HG02973 (cell line): ENCODE results near the gene MTUS2.
"Not testable (repeated sequence)": the region's sequence is repeated elsewhere in the genome, so short reads cannot be mapped to it uniquely, and the experiment has no call there.

Experiments used
- ATAC-seq: cut with Tn5 transposase; IDR thresholded peaks from one replicate; pipeline ENCODE4 v1.9.1; 2021; ENCODE audit warnings: moderate library complexity; ENCODE audit not compliant: unreplicated experiment

Gene MTUS2

DNA sequence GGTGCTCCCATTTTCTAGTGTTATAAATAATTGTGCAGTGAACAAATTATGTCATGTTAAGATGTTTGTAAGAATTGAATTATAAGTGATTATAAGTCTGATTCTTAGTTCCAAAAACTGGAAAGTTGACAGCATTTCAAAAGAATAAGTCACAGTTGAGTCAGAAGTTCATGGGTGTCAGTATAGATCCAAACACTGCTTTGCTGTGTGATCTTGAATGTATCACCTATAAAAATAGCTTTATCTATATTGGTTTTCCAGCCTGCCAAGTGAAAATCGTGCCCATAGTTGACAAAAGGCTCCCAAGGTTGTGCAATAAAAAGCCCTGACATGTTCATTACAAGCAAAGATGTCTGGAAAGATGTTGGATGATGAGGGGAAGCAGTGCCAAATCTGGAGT is 336.0 kb downstream of the MTUS2 start:
- no peak for ATAC-seq

- no peak for ATAC-seq
Measured at GRCh38 chr13:29159871-29160270, 339.7 kb downstream of the MTUS2 start.

GRCh38 chr13:29160862-29161261 is 340.7 kb downstream of the MTUS2 start:
- ATAC-seq = no peak

DNA sequence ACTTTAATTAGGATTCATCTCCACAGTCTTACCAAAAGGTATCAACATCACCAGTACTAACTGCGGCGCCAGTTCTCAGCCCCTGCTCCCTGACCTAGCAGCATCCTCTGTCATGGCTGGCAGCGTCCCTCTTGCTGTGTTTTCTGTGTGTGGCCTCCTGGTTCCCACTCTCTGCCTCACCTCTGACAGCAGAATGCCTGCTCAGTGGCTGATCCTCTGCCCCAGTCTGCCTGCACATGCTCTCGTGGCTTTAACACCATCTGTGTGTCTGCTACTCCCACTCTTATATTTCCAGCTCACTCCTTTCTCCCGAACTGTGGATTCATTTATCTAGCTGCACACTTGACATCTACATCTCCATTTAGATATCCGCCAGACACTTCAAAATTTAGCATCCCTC is 341.5 kb downstream of the MTUS2 start:
- no peak for ATAC-seq

DNA sequence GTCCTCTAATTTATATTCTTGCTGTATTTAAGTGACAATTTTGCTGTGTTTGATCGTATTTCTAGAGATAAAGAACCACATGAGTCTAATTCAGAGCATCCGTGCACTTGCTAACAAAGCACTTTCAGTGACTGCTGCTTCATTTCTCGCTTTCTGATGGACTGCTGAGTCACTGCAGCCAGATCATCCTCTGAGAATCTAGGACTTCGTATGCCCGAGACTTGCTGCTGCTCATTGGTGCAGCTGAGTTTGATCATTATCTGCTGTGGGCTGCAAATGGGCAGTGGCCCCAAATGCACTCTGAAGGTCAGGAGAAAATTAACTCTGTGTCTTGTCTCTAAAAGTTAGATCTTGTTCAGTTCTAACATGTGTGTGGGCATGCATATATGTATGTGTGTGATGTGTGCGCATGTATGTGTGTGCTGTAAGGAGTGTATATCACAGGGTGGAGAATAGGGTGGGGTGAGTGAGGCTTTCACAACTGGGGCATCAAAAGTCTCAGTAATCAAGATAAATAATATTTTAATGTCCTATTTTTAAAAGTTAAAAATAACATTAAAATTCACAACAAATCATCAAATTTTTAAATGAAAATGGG is 342.6 kb downstream of the MTUS2 start:
- no peak for ATAC-seq

DNA sequence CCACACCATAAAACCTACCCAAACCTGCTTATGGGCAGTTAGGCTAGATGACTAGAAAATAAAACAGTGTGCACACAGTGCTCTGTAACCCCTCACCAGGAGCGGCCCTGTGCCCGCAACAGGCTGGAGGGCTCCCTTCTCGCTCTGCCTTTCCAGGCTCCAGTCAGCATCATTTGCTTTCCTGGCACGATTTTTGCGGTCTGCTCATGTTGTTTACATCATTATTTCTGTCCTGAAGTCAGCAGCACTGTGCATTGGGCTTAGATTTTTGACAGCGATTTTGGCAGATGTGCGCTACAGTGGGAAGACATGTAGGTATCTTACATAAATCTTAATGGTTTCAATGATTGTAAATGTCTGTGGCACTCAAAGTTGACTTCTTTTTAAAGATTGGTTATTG is 344.0 kb downstream of the MTUS2 start:
- ATAC-seq = no peak

DNA sequence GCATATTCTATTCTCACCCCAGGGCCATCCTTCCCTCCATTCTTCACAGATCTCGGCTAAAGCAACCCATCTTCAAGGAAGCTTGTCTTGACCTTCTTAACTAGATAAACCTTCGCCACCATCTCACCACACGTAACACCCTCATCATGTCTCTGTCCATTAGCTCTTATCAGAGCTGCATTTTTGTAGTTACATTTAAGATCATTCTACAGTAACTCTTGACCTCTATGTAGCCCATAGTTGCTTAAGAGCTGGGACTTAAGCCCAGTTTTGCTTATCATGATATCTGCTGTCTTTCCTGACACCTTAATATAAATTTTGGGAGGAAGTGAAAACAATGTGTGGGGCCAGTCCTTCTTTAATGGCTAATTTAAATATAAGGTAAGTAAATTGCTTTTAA is 345.1 kb downstream of the MTUS2 start:
- no peak for ATAC-seq

DNA sequence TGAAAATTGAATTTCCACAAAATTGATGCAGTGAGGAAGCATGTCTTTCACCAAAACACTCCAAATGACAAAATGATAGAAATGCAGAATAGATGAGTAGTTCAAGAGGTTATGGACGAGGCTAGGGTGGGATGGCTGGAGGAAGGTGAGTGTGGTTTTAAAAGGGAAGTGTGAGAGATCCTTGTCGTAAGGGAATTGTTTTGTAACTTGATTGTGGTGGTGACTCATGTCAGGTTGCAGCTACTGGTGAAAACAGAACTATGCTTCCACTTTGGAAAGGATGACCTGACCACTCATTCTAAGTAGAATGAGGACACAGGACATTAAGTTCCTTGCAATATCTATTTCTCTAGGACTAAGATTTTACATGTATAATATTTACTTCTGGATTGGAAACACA is 345.7 kb downstream of the MTUS2 start:
- ATAC-seq = no peak

DNA sequence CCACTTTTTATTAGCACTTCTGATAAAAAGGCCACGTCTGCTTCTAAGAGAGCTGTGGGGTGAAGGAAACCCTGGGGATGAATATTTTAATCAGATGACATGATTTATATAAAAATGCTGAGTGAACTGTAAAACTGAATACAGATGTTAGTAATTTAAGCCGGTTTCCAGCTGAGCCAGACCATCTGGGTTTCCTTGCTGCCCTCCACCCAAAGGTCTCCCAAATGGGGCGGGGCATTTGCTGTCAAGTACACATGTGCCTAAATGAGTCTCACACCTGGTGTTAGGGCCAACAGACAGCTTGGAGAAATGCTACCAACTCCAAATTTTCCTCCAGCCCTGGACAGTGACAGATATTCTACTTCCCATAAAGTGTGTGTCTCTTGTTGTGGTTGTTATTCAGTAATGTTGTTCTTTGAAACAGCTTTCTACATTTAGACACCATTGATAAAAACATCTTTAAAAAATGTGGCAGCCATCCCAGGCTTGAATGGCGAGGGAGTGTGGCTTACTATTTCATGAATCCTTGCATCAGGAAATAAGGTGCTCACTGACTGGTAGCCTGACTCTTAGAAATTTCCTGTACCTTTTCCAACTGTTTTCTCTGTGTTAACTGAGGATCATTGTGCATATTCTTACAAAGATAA is 350.4 kb downstream of the MTUS2 start:
- no peak for ATAC-seq

- no peak for ATAC-seq
Measured at GRCh38 chr13:29171244-29171643, 351.1 kb downstream of the MTUS2 start.

- no peak for ATAC-seq
Measured at GRCh38 chr13:29174093-29174492, 354.0 kb downstream of the MTUS2 start.

DNA sequence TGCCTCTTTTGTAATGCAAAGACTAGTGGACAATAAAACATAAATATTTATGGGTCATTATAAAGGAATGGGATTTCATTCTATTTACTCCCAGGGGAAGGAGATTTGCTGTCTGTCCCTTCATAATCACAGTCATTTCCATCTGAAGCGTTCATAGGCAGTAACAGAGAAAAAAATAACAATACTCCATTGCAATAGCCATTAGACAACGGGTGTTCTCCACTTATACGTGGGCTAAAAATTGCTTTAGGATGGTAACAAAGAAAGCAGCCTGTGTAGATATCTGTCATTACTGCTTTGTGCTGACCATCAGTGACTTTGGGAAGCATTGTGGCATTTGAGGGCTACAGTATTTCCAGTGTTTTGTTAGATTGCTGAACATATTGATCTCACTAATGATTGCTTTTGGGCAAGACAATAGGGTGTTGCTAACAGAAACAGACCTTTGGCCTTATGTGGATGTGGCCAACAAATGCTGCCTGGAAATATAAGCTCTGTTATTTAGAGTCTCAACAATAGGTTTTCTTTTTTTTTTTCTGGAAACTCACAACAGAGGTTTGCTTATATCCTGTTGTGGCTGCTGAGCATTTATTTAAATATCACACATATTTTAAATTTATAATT is 355.2 kb downstream of the MTUS2 start:
- no peak for ATAC-seq

DNA sequence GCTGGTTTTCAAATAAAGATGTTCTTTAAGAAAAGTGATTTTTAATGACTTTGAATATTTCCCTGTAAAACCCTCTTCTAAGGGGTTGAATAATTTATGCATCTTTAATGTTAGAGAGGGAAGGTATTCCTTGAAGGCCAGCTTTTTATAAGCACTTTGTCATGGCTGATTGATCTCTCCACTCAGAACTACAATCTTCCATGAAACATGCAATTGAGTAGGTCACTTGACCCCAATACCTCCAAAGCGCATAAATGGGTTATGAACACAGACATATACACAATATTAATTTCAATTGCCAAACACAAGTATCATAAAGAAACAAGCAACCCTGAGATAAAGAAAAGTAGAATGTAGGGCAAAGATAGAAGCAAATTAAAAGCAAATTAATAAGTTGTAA is 359.9 kb downstream of the MTUS2 start:
- no peak for ATAC-seq

GRCh38 chr13:29182216-29182615 is 362.1 kb downstream of the MTUS2 start:
- ATAC-seq = no peak

DNA sequence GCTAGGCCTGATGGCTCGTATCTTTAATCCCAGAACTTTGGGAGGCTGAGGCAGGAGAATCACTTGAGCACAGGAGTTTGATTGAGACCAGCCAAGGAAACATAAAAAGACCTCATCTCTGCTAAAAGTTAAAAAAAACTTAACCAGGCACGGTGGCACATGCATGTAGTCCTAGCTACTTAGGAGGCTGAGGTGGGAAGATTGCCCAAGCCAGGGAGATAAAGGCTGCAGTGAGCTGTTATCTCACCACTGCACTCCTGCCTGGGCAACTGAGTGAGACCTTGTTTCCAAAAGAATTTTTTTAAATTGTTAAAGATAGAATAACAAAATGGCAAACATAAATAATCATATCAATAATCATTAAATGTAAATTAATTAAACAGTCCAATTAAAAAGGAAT is 365.8 kb downstream of the MTUS2 start:
- ATAC-seq = no peak

DNA sequence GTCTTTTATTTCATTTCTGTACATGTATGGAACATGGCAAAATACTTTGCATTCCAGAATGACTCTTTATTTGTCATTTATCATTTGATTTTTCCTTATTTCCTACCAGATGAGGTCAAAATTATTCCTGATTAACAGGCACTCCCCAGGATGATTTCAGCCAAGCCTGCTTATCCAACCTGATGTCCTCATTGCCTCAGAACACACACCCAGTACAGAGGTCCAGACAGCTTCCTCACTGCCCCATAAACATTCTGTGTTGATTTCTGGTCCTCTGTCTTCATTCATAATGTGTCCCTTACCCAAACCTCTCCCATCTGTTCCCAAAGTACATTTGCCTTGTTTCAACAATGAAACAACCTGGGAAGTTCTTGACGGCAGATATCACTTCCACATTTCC is 367.4 kb downstream of the MTUS2 start:
- ATAC-seq = no peak

DNA sequence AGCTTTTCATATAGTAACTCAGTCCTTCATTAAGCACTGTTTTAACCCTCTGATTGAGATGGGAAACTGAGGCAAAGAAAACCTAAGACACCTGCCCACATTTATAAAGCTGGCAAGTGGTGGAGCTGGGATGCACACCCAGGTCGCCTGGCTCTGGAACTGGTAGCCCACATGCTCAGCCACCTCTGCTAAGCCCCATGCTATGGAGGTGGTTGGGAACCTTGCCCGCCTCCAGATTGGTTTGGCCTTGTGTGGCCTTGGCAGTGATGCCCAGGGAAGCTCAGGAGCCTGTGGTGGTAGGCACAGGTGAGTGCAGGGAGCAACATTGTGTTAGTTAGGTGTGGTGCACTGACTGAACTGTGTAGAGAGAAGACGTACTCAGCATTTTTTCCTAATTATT is 370.2 kb downstream of the MTUS2 start:
- no peak for ATAC-seq

DNA sequence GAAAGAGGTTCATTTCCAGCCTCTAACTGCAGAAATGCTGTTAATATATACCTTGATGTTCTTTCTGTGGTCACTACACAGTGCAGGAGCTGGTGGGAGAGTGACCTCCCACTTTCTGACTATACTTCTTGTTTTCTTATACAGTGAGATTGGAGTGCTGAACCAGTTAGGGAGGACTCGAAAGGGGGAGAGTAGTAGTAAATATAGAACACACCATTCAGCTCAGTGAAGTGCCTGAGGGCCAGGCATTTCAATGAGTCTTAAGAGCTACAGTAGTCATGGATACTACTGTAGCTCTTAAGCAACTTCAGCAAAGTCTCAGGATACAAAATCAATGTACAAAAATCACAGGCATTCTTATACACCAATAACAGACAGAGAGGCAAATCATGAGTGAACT is 372.9 kb downstream of the MTUS2 start:
- ATAC-seq = no peak

GRCh38 chr13:29195456-29195855 is 375.3 kb downstream of the MTUS2 start:
- no peak for ATAC-seq

DNA sequence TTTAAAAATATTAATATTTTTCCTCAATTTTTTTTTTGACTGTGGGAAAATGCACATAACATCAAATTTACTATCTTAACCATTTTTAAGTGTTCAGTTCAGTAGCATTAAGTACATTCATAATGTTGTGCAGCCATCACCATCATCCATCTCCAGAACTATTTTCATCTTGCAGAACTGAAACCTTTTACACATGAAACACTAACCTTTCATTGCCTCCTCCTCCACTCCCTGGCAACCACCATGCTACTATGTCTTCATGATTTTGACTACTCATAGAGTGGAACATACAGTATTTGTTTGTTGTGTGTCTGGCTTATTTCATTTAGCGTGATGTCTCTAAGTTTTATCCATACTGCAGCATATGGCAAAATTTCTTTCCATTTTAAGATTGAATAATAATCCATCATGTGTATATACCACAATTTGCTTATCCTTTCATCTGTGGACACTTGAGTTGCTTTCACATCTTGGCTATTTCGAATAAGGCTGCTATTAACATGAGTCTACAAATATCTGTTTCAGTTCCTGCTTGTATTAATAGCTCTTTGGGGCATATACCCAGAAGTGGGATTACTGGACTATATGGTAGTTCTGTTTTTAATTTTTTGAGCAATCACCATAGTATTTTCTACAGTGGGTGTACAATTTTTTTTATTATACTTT is 376.4 kb downstream of the MTUS2 start:
- ATAC-seq = peak; percentile 97

DNA sequence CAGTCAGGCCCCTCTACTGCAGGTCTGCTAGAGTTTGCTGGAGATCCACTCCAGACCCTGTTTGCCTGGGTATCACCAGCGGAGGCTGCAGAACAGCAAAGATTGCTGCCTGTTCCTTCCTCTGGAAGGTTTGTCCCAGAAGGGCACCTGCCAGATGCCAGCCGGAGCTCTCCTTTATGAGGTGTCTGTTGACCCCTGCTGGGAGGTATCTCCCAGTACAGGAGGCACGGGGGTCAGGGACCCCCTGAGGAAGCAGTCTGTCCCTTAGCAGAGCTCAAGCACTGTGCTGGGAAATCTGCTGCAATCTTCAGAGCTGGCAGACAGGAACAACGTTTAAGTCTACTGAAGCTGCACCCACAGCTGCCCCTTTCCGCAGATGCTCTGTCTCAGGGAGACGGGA is 382.6 kb downstream of the MTUS2 start:
- not testable (repeated sequence) for ATAC-seq

- no peak for ATAC-seq
Measured at GRCh38 chr13:29204651-29205050, 384.5 kb downstream of the MTUS2 start.
